IPS DF 6.9 (cell line): ENCODE data around the gene WFDC10A.
"Not testable (repeated sequence)": the region's sequence is repeated elsewhere in the genome, so short reads cannot be mapped to it uniquely, and the experiment has no call there.

Experiments used
- DNase-seq: peaks from one replicate; pipeline ENCODE4 v3.0.0-alpha.2; 2013; ENCODE audit warnings: low read depth, low spot score
- H3K27ac ChIP-seq: one replicate; pipeline ENCODE4 v1.5.1; 2013; ENCODE audit warnings: low read length, control low read depth
- H3K27me3 ChIP-seq: 2 replicates; pipeline ENCODE4 v1.6.1; 2013; ENCODE audit warnings: mild to moderate bottlenecking, low read length; ENCODE audit not compliant: control insufficient read depth, insufficient read depth
- H3K36me3 ChIP-seq: 2 replicates; pipeline ENCODE4 v1.6.1; 2013; ENCODE audit warnings: low read length; ENCODE audit not compliant: control insufficient read depth, insufficient read depth
- H3K4me1 ChIP-seq: 2 replicates; pipeline ENCODE4 v1.6.1; 2013; ENCODE audit warnings: low read length; ENCODE audit not compliant: control insufficient read depth, insufficient read depth
- H3K4me3 ChIP-seq: 2 replicates; pipeline ENCODE4 v1.5.1; 2013; ENCODE audit warnings: mild to moderate bottlenecking, low read length
- H3K9me3 ChIP-seq: 2 replicates; pipeline ENCODE4 v1.6.1; 2013; ENCODE audit warnings: low read length, inconsistent platforms; ENCODE audit not compliant: control insufficient read depth, insufficient read depth
- WGBS: extraction: QIAGEN DNeasy Blood & Tissue Kit; methylation state at CpG from one replicate; pipeline ENCODE4 v1.1.7; 2013; ENCODE audit warnings: mixed read lengths, missing lambda C conversion rate; ENCODE audit not compliant: insufficient read length, insufficient coverage; 5-methylcytosine and 5-hydroxymethylcytosine counted together

The WFDC10A gene

DNA sequence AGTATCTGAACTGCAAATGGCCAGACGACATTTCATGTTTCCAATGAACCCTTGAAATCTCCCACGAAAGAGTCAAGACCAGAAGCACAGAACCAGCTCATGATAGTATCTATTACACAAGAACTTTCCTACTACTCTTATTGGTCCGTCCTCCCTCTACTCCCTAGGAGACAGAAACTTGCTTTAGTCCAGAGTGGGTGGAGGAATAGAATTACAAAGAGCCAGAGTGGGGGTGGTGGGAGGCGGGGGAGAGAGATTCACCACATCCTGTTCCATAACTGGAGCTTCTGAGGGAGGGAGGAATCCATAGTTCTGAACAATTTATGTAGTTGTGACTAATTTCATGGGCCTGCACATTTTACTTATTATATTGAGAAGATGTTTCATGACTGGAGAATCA lies 18.5 kb upstream of the WFDC10A start:
- no peak for DNase-seq
- Histone ChIP-seq H3K4me1 (no peaks in the 10 kb centered on the region; the same call in 1 of the 2 replicates), H3K27ac (no peak overlapping the region), H3K36me3 (no peaks in the 10 kb centered on the region), H3K27me3 (no peaks in the 10 kb centered on the region), H3K4me3 (no peak overlapping the region), H3K9me3 (no peaks in the 10 kb centered on the region)
- no CpG with 5 or more reads among the region's 4 CpGs for WGBS

DNA sequence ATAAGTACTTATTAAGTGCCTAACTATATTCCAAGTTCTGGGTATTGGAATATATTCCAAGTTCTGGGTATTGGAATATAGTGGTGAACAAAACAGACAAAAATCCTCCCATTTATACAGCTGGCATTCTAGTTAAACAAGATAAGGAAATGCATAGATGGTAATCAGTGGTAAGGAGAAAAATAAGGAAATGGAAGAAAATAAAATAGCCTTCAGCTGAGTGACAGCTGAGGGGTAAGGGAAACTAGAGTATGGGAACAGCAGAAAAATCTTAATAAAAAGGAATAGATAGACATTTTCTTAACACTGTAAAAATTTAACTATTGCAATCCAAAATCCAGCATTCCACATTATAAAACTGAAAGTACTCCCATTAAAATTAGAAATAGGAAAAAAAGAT lies 17.2 kb upstream of the WFDC10A start:
- Histone ChIP-seq H3K9me3 (no peaks in the 10 kb centered on the region), H3K4me3 (no peak overlapping the region), H3K27ac (no peak overlapping the region), H3K4me1 (no peaks in the 10 kb centered on the region; the same call in 1 of the 2 replicates), H3K27me3 (no peaks in the 10 kb centered on the region), H3K36me3 (no peaks in the 10 kb centered on the region)
- DNase-seq, result no peak

DNA sequence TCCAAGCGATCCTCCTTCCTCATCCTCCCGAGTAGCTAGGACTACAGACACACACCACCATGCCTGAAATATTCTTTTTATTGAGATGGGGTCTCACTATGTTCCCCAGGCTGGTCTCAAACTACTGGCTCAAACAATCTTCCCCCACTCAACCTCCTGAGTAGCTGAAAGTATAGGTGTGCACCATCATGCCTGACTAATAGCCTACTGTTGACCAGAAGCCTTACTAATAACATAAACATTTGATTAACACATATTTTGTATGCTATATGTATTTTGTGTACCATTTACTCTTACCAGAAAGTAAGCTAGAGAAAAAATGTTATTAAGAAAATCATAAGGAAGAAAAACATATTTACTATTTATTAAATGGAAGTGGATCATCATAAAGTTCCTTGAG lies 11.9 kb upstream of the WFDC10A start:
- no peak overlapping the region for H3K4me3 ChIP-seq
- no CpG with 5 or more reads among the region's 2 CpGs for WGBS
- no peaks in the 10 kb centered on the region; the same call in 1 of the 2 replicates for H3K4me1 ChIP-seq

GRCh38 chr20:45621593-45621992 lies 7.9 kb upstream of the WFDC10A start:
- H3K27me3 ChIP-seq, result no peaks in the 10 kb centered on the region
- no peaks in the 10 kb centered on the region for H3K4me1 ChIP-seq
- H3K36me3 ChIP-seq, result no peaks in the 10 kb centered on the region
- DNase-seq, result no peak
- no CpG with 5 or more reads among the region's 2 CpGs for WGBS
- no peaks in the 10 kb centered on the region for H3K9me3 ChIP-seq
- no peak overlapping the region for H3K4me3 ChIP-seq
- no peak overlapping the region for H3K27ac ChIP-seq

More for the DNA sequence above, 11.9 kb upstream of the WFDC10A start:
- H3K9me3 ChIP-seq, result no peaks in the 10 kb centered on the region
- no peak for DNase-seq
- no peaks in the 10 kb centered on the region for H3K36me3 ChIP-seq
- no peak overlapping the region for H3K27ac ChIP-seq
- no peaks in the 10 kb centered on the region for H3K27me3 ChIP-seq

DNA sequence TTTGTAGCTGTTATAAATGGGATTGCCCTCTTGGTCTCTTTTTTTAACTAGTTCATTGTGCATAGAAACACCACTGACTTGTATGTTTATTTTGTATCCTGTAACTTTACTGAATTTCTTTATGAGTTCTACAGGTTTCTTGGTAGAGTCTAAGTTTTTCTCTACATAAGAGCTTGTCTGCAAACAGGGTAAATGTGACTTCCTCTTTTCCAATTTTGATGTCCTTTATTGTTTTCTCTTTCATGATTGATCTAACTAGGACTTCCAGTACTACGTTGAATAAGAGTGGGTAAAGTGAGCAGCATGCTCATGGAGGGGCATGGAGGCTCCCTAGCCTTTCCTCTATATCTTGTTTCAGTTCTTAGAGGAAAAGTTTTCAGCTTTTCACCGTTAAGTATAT lies 3.0 kb upstream of the WFDC10A start:
- DNase-seq, result no peak
- no CpG with 5 or more reads among the region's 2 CpGs for WGBS
- no peak overlapping the region for H3K4me3 ChIP-seq
- H3K36me3 ChIP-seq, result no peaks in the 10 kb centered on the region
- no peaks in the 10 kb centered on the region for H3K27me3 ChIP-seq
- no peak overlapping the region for H3K27ac ChIP-seq
- H3K9me3 ChIP-seq, result no peaks in the 10 kb centered on the region
- H3K4me1 ChIP-seq, result peaks cover 1% of the 10 kb centered on the region

DNA sequence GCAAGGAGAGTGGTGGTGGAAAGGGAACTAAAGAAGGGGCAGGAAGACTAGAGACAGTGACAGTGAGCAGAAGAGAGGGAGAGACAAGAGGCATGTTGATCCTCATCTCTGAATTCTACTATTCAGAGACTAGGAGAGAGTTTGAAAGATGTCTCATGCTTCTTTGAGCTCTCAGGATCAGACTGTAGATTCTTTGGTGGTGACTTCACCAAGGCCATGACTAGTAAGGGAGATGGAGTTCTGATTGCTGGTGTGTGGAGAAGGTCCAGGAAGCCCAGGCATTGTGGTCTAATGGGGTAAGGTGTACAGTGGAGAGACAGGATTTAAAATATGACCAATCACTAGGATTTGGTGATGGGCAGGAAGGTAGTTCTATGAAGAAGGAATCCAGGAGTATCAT lies 832 bp downstream of the WFDC10A start:
- H3K27me3 ChIP-seq, result no peaks in the 10 kb centered on the region
- H3K9me3 ChIP-seq, result no peaks in the 10 kb centered on the region
- DNase-seq, result no peak
- H3K36me3 ChIP-seq, result no peaks in the 10 kb centered on the region
- H3K4me3 ChIP-seq, result no peak overlapping the region
- peaks cover 1% of the 10 kb centered on the region for H3K4me1 ChIP-seq
- H3K27ac ChIP-seq, result no peak overlapping the region

GRCh38 chr20:45631184-45631583 lies 1.6 kb downstream of the WFDC10A start, which contains the start of gene WFDC9:
TSS of gene WFDC9 (minus strand) at chr20:45631284. CDS start at chr20:45610181, 21,103 bp downstream.
- H3K27ac ChIP-seq, result no peak within 1 kb of the TSS
- no CpG with 5 or more reads among the region's 4 CpGs for WGBS
- H3K4me1 ChIP-seq, result peaks cover 1% of the 10 kb centered on the region
- DNase-seq, result no peak
- H3K9me3 ChIP-seq, result no peaks in the 10 kb centered on the region
- no peak within 1 kb of the TSS for H3K4me3 ChIP-seq
- no peaks in the 10 kb centered on the region for H3K36me3 ChIP-seq
- H3K27me3 ChIP-seq, result no peaks in the 10 kb centered on the region

GRCh38 chr20:45636513-45636912 lies 7.0 kb downstream of the WFDC10A start:
- H3K36me3 ChIP-seq, result no peaks in the 10 kb centered on the region
- DNase-seq, result no peak

GRCh38 chr20:45639687-45640086 lies 10.1 kb downstream of the WFDC10A start:
- no CpG with 5 or more reads among the region's 5 CpGs for WGBS
- no peak overlapping the region for H3K4me3 ChIP-seq
- no peaks in the 10 kb centered on the region for H3K27me3 ChIP-seq
- H3K36me3 ChIP-seq, result no peaks in the 10 kb centered on the region
- no peaks in the 10 kb centered on the region for H3K4me1 ChIP-seq
- no peak for DNase-seq
- H3K27ac ChIP-seq, result no peak overlapping the region
- H3K9me3 ChIP-seq, result no peaks in the 10 kb centered on the region

More at GRCh38 chr20:45636513-45636912, 7.0 kb downstream of the WFDC10A start:
- no peaks in the 10 kb centered on the region for H3K4me1 ChIP-seq
- no peak overlapping the region for H3K4me3 ChIP-seq
- H3K27ac ChIP-seq, result no peak overlapping the region
- H3K27me3 ChIP-seq, result no peaks in the 10 kb centered on the region
- H3K9me3 ChIP-seq, result no peaks in the 10 kb centered on the region
- no CpG with 5 or more reads among the region's 1 CpG for WGBS

DNA sequence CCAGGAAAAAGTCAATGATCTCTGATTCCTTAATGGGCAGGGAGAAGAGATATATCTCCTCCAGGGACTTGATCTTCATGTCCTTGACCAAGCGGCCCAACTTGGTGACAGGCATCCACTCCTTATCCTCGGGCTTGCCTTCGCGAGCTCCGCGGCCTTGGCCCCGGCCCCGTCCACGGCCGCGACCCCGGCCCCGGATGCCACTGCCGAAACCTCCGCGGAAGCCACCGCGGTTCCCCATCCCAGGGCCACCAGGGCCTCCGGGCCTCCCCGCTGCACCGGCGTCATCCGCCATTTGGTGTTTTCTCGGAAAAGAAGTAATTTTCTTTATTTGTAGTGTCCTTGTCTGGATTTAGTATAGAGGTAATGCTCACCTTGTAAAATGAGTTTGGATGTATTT lies 11.5 kb downstream of the WFDC10A start:
- DNase-seq, H3K4me1 ChIP-seq, H3K4me3 ChIP-seq, H3K9me3 ChIP-seq, H3K36me3 ChIP-seq, H3K27me3 ChIP-seq, H3K27ac ChIP-seq: not testable (repeated sequence)
- WGBS, result no CpG with 5 or more reads among the region's 24 CpGs

GRCh38 chr20:45645869-45646268 lies 16.3 kb downstream of the WFDC10A start:
- DNase-seq, H3K4me3 ChIP-seq, H3K9me3 ChIP-seq, H3K36me3 ChIP-seq, H3K4me1 ChIP-seq, H3K27ac ChIP-seq, H3K27me3 ChIP-seq: not testable (repeated sequence)
- WGBS, result no CpG with 5 or more reads among the region's 28 CpGs
